ENCODE results near the gene AFP. TPM values are rescaled to one million over a fixed set of nuclear protein-coding genes. Genes with fewer than 3 reads are reported as not detected.

AFP gene
- total and polyA plus RNA-seq, 2 experiments from 2014 or later: 15,250 to 23,697 TPM

DNA sequence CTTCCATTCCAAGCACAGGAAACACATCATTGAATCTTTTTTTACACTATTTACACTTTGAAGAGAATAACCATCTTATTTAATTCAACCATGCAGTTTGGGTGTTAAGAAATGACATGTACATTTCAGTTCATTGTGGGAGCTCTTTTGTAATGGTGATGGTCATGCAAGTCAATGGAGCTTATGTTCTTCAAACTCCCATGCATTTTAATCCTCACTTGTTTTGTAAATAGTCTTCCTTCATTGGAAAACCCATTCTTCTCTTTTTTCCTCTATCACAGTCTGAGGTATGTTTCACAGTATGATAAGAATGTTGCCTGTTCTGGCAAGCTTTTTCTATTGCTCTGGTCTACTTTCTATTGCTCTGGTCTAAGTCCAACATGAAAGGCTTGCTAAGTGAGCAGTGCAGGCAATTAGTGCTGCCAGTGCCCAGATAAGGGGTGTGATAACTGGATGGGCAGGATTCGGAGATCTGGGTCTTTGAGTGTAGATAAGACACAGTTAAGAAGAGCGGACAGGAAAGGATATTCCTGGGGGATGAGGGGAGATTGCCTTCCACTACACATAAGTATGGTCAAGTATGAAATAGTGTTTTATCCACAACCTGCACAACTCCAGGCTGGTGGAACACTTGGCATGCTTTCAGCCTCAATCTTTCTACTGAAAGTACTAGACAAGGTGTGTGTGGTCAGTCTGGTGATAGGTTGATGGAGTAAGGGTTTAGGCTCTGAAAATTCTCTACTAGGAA lies 17.1 kb downstream of the AFP start:
- H3K9me2 ChIP-seq (replicated peaks; ENCODE audit: insufficient read depth): no peaks in the 10 kb centered on the region
- no peaks in the 10 kb centered on the region for H3K27me3 ChIP-seq
- TF ChIP-seq EZH2phosphoT487 (IDR thresholded peaks at IDR 0.05; ENCODE audit: low read depth, severe bottlenecking, unreplicated experiment) (no peak), EZH2 (IDR thresholded peaks at IDR 0.05; ENCODE audit: borderline replicate concordance) (no peak)
- TF ChIP-seq, protein P1, sequence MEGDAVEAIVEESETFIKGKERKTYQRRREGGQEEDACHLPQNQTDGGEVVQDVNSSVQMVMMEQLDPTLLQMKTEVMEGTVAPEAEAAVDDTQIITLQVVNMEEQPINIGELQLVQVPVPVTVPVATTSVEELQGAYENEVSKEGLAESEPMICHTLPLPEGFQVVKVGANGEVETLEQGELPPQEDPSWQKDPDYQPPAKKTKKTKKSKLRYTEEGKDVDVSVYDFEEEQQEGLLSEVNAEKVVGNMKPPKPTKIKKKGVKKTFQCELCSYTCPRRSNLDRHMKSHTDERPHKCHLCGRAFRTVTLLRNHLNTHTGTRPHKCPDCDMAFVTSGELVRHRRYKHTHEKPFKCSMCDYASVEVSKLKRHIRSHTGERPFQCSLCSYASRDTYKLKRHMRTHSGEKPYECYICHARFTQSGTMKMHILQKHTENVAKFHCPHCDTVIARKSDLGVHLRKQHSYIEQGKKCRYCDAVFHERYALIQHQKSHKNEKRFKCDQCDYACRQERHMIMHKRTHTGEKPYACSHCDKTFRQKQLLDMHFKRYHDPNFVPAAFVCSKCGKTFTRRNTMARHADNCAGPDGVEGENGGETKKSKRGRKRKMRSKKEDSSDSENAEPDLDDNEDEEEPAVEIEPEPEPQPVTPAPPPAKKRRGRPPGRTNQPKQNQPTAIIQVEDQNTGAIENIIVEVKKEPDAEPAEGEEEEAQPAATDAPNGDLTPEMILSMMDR (IDR thresholded peaks at IDR 0.05; ENCODE audit: poor library complexity): no peak
- H3K4me3 ChIP-seq: no peak overlapping the region
- no peaks in the 10 kb centered on the region for H3K9me3 ChIP-seq (ENCODE audit: low read depth)
- peak; percentile 47 for DNase-seq (ENCODE audit: low spot score)
- H3K36me3 ChIP-seq (replicated peaks; ENCODE audit: insufficient read depth, low read depth): no peaks in the 10 kb centered on the region
- H4K20me1 ChIP-seq (ENCODE audit: insufficient read depth, poor library complexity, severe bottlenecking): no peaks in the 10 kb centered on the region
- peak overlapping the region; percentile 25 for H3K27ac ChIP-seq
- peaks cover 7% of the 10 kb centered on the region for H3K4me1 ChIP-seq (ENCODE audit: insufficient read depth)
- 24% methylated on average over 2 of the region's 2 CpGs for WGBS (ENCODE audit: low lambda C conversion rate, missing lambda C conversion rate)
- no peaks in the 10 kb centered on the region for H3K79me2 ChIP-seq
- H3K4me2 ChIP-seq: peak overlapping the region; percentile 23
- no peak overlapping the region for H2AFZ ChIP-seq

DNA sequence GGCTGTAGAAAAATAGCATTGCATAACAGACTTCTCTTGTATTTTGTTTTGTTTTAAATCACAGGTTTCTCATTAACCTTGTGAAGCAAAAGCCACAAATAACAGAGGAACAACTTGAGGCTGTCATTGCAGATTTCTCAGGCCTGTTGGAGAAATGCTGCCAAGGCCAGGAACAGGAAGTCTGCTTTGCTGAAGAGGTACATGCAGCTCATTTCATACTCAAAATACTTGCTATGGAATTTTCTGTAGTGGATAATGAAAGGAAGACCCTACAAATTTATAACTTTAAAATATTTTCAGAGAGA lies 17.6 kb downstream of the AFP start:
- DNase-seq (ENCODE audit: low spot score): no peak
- Histone ChIP-seq H3K27ac (peak overlapping the region; percentile 25), H3K4me2 (peak overlapping the region; percentile 23), H3K4me3 (no peak overlapping the region), H3K9me3 (ENCODE audit: low read depth) (no peaks in the 10 kb centered on the region), H3K9me2 (replicated peaks; ENCODE audit: insufficient read depth) (no peaks in the 10 kb centered on the region), H3K4me1 (ENCODE audit: insufficient read depth) (peaks cover 7% of the 10 kb centered on the region), H3K27me3 (no peaks in the 10 kb centered on the region), H3K36me3 (replicated peaks; ENCODE audit: insufficient read depth, low read depth) (no peaks in the 10 kb centered on the region), H2AFZ (no peak overlapping the region), H3K79me2 (no peaks in the 10 kb centered on the region), H4K20me1 (ENCODE audit: insufficient read depth, poor library complexity, severe bottlenecking) (no peaks in the 10 kb centered on the region)
- TF ChIP-seq EZH2 (IDR thresholded peaks at IDR 0.05; ENCODE audit: borderline replicate concordance) (no peak), EZH2phosphoT487 (IDR thresholded peaks at IDR 0.05; ENCODE audit: low read depth, severe bottlenecking, unreplicated experiment) (no peak)
- TF ChIP-seq, protein P1 (IDR thresholded peaks at IDR 0.05; ENCODE audit: poor library complexity): no peak

DNA sequence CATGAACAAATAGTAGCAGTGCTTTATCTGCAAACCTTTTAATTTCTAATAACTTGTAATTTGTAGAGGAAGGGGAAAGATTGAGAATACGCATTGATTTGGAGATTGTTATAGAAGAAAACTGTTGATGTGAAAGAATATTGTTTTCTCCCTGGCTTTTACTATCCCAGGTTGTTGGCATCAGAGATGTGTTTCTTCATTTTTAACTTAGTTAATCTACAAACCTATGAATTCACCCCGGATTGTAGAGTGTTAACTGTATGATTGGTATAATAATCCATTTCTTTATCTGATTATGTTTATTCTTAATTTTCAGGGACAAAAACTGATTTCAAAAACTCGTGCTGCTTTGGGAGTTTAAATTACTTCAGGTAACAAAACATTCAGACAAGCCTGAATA lies 18.9 kb downstream of the AFP start:
- peaks cover 7% of the 10 kb centered on the region for H3K4me1 ChIP-seq (ENCODE audit: insufficient read depth)
- TF ChIP-seq EZH2 (IDR thresholded peaks at IDR 0.05; ENCODE audit: borderline replicate concordance) (no peak), EZH2phosphoT487 (IDR thresholded peaks at IDR 0.05; ENCODE audit: low read depth, severe bottlenecking, unreplicated experiment) (no peak)
- TF ChIP-seq, protein P1 (IDR thresholded peaks at IDR 0.05; ENCODE audit: poor library complexity): no peak
- H4K20me1 ChIP-seq (ENCODE audit: insufficient read depth, poor library complexity, severe bottlenecking): no peaks in the 10 kb centered on the region
- 86% methylated on average over 3 of the region's 3 CpGs for WGBS (ENCODE audit: low lambda C conversion rate, missing lambda C conversion rate)
- no peak overlapping the region for H3K4me2 ChIP-seq
- no peaks in the 10 kb centered on the region for H3K27me3 ChIP-seq
- no peak overlapping the region for H3K27ac ChIP-seq
- DNase-seq (ENCODE audit: low spot score): no peak
- H3K36me3 ChIP-seq (replicated peaks; ENCODE audit: insufficient read depth, low read depth): no peaks in the 10 kb centered on the region
- H3K79me2 ChIP-seq: no peaks in the 10 kb centered on the region
- no peaks in the 10 kb centered on the region for H3K9me3 ChIP-seq (ENCODE audit: low read depth)
- no peak overlapping the region for H3K4me3 ChIP-seq
- no peak overlapping the region for H2AFZ ChIP-seq
- no peaks in the 10 kb centered on the region for H3K9me2 ChIP-seq (replicated peaks; ENCODE audit: insufficient read depth)
